Breast epithelium (tissue), 4 donors: ENCODE measurements around the gene MAP3K21. TPM values are rescaled to one million over a fixed set of nuclear protein-coding genes. Genes with fewer than 3 reads are reported as not detected.

ENCODE experiments used
- DNase-seq, 2 donors: peaks; one replicate each; pipeline ENCODE4 v3.0.0-alpha.2; 2019; ENCODE audit warnings: low spot score in 2 of 2
- H3K27ac ChIP-seq, 2 donors: fragments of 200-600 bp; sonication (generic) in 1 of 2; one replicate each; pipeline ENCODE4 v1.5.1; 2016 to 2019; ENCODE audit warnings: mild to moderate bottlenecking in 1 of 2
- H3K27me3 ChIP-seq, 2 donors: fragments of 200-600 bp; sonication (generic) in 1 of 2; one replicate each; pipeline versions ENCODE4 v1.5.1 to v1.6.0; 2017 to 2019; ENCODE audit warnings: control low read depth in 1 of 2, mild to moderate bottlenecking in 1 of 2
- H3K36me3 ChIP-seq: fragments of 200-600 bp; one replicate; pipeline ENCODE4 v1.5.1; 2019
- H3K4me1 ChIP-seq, 2 donors: fragments of 200-600 bp; sonication (generic); one replicate each; pipeline ENCODE4 v1.5.1; 2016 to 2019; ENCODE audit warnings: control low read depth in 1 of 2
- H3K4me3 ChIP-seq, 3 donors: fragments of 200-600 bp; sonication (generic); 1 replicate in 2 of 3; 2 replicates in 1 of 3; pipeline ENCODE4 v1.5.1; 2016 to 2019; ENCODE audit warnings: mild to moderate bottlenecking in 3 of 3, moderate library complexity in 2 of 3
- H3K9me3 ChIP-seq, 2 donors: fragments of 200-600 bp; sonication (generic) in 1 of 2; one replicate each; pipeline ENCODE4 v1.5.1; 2016 to 2019; ENCODE audit warnings: control low read depth in 1 of 2
- POLR2A ChIP-seq: fragments of 450-650 bp; IDR thresholded peaks from one replicate; pipeline ENCODE4 v1.6.1; 2016; ENCODE audit warnings: antibody characterized with exemption, mild to moderate bottlenecking, moderate library complexity
- POLR2AphosphoS5 ChIP-seq, 3 donors: sonication (generic); formaldehyde crosslinking; IDR thresholded peaks; one replicate each; pipeline ENCODE4 v1.6.1; 2017; ENCODE audit warnings: antibody characterized with exemption in 3 of 3
- intact Hi-C: fragments of 100-400 bp; cut with DNase I; formaldehyde crosslinking; loops from one replicate; pipeline ENCODE4 v1.15.1; 2023; ENCODE audit warnings: low total_unique reads
- total RNA-seq, 3 donors: library from RNA; depleted of rRNA; stranded (reverse); fragments of >200 nt; gene quantifications; one replicate each; pipeline ENCODE4 v1.1.0, GENCODE V29; 2016
- TF ChIP-seq, protein P1 (sequence below), 3 donors: fragments of 450-650 bp; IDR thresholded peaks; one replicate each; pipeline ENCODE4 v1.5.1; 2016 to 2017; ENCODE audit warnings: antibody characterized with exemption in 3 of 3, mild to moderate bottlenecking in 3 of 3, moderate library complexity in 3 of 3

MAP3K21 gene
- total RNA-seq, 3 donors from 2014 or later: 1.3 to 9.5 (median 3.9) TPM

DNA sequence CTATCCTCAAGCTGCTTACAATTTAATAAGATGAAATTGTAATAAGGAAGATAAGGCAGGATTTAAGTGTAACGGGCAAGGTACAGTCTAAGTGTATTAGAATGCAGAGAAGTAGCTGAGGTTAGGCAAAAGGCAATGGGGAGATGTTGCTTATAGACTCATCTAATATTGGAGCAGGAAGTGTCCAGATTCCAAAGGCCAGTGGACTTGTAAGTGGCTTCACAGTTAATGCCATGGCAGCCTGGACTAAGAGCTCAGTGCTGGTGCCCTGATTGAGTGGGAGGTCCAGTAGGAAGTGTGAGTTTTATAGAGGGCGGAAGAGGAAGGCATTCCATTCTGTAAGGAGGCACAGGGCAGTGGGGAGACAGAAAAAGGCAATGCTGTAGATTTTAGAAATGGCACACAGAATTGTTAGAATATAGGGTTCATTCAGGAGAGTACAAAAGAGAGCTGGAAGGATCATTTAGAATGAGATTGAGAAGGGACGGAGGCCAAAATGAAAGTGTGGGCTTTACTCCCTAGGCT, 12.6 kb downstream of the MAP3K21 start:
- no peaks in the 10 kb centered on the region for H3K9me3 ChIP-seq
- intact Hi-C loops: no loop called here
- H3K36me3 ChIP-seq: no peaks in the 10 kb centered on the region
- no peak overlapping the region for H3K4me3 ChIP-seq
- no peaks in the 10 kb centered on the region for H3K4me1 ChIP-seq
- TF ChIP-seq, protein P1, sequence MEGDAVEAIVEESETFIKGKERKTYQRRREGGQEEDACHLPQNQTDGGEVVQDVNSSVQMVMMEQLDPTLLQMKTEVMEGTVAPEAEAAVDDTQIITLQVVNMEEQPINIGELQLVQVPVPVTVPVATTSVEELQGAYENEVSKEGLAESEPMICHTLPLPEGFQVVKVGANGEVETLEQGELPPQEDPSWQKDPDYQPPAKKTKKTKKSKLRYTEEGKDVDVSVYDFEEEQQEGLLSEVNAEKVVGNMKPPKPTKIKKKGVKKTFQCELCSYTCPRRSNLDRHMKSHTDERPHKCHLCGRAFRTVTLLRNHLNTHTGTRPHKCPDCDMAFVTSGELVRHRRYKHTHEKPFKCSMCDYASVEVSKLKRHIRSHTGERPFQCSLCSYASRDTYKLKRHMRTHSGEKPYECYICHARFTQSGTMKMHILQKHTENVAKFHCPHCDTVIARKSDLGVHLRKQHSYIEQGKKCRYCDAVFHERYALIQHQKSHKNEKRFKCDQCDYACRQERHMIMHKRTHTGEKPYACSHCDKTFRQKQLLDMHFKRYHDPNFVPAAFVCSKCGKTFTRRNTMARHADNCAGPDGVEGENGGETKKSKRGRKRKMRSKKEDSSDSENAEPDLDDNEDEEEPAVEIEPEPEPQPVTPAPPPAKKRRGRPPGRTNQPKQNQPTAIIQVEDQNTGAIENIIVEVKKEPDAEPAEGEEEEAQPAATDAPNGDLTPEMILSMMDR (IDR thresholded peaks at IDR 0.05): no peak
- TF ChIP-seq POLR2A (no peak), POLR2AphosphoS5 (IDR thresholded peaks at IDR 0.05) (no peak)
- no peaks in the 10 kb centered on the region for H3K27me3 ChIP-seq
- DNase-seq: no peak
- H3K27ac ChIP-seq: no peak overlapping the region

DNA sequence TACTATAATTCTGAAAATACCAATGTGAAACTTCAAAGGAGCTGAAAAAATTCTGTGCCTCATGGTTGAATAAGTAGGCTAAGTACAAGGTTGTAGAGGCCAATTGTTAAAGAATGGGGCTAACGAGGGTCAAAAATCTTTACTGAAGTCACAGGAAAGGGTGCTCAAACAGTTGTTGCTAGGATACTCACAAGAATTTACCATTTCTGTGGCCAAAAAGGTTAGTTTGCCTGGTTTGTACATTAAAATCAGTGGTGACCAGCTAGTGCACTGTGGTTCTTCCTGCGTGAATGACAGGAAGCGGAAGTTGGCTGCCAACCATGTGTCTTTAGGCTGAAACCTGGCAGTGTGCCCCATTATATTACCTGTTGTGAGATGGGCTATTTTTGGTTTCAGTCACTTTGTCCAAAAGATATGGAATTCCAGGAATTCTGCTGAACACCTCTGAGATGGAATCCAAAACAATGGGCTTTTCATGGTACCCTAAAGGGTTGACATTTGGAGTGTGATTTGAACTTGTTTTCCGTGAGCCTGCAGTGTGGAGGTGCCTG, 13.5 kb downstream of the MAP3K21 start:
- DNase-seq: no peak

DNA sequence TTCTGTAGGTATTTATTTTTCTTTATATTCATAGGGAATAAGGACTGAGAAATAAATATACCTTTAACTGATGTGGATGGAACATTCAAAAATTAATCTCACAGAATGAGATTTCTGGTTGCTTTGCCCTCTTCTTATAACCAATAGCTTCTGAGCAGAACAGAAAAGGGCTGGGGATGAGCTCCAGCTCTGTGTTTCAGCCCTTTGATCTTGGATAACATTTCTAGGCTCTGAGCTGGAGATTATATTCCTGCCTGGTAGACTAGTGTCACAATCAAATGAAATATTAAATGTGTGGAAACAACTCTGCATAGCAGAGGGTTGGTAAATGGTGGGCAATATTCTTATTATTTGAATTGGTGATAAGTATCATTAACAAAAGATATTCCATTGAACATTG, 14.6 kb downstream of the MAP3K21 start:
- DNase-seq: no peak
- TF ChIP-seq POLR2AphosphoS5 (IDR thresholded peaks at IDR 0.05): no peak
- no peak for TF ChIP-seq POLR2A
- TF ChIP-seq, protein P1 (IDR thresholded peaks at IDR 0.05): no peak
- Histone ChIP-seq H3K27ac (no peak overlapping the region), H3K9me3 (no peaks in the 10 kb centered on the region), H3K4me3 (no peak overlapping the region), H3K36me3 (no peaks in the 10 kb centered on the region), H3K27me3 (no peaks in the 10 kb centered on the region), H3K4me1 (no peaks in the 10 kb centered on the region)
- intact Hi-C loops: no loop called here

More for the DNA sequence above, 13.5 kb downstream of the MAP3K21 start:
- Histone ChIP-seq H3K4me1 (no peaks in the 10 kb centered on the region), H3K36me3 (no peaks in the 10 kb centered on the region), H3K27ac (no peak overlapping the region), H3K27me3 (no peaks in the 10 kb centered on the region), H3K4me3 (no peak overlapping the region), H3K9me3 (no peaks in the 10 kb centered on the region)
- TF ChIP-seq, protein P1 (IDR thresholded peaks at IDR 0.05): no peak
- TF ChIP-seq POLR2AphosphoS5 (IDR thresholded peaks at IDR 0.05): no peak
- TF ChIP-seq POLR2A: no peak
- intact Hi-C loops: no loop called here

DNA sequence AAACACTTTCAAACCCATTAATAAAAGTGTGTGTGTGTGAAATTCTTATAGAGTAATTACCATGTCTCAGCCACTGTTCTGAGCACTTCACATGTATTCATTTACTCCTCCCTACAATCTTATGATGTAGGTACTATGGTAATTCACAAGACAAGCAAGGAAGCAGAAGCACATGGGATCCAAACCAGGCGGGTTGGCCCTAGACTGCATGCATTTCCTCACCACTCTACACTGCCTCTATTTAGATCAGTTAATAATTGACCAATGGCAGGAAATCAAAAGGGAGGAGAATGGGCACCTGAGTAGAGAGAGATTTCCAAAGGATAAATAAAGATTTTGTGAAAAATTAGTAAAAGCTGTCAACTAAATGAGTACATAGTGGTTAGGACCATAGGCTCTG, 15.7 kb downstream of the MAP3K21 start:
- Histone ChIP-seq H3K4me3 (no peak overlapping the region), H3K27ac (no peak overlapping the region), H3K9me3 (no peaks in the 10 kb centered on the region), H3K27me3 (no peaks in the 10 kb centered on the region), H3K36me3 (no peaks in the 10 kb centered on the region), H3K4me1 (no peaks in the 10 kb centered on the region)
- intact Hi-C loops: no loop called here
- TF ChIP-seq, protein P1 (IDR thresholded peaks at IDR 0.05): no peak
- TF ChIP-seq POLR2AphosphoS5 (IDR thresholded peaks at IDR 0.05): no peak
- TF ChIP-seq POLR2A: no peak
- no peak for DNase-seq

DNA sequence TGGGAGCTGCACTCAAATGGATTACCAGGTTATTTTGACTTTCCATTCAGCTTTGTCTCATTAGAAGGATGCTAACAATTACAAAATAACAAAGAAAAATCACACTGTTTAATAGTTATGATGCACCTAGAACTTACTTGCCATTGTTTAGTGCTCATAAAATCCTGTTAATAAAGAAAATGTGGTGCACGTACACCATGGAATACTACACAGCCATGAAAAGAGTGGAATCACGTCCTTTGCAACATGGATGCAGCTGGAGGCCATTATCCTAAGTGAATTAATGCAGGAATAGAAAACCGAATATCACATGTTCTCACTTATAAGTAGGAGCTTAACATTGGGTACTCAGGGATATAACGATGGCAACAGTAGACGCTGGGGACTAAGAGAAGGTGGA, 19.8 kb downstream of the MAP3K21 start:
- Histone ChIP-seq H3K9me3 (no peaks in the 10 kb centered on the region), H3K36me3 (no peaks in the 10 kb centered on the region), H3K4me1 (no peaks in the 10 kb centered on the region), H3K4me3 (no peak overlapping the region), H3K27ac (no peak overlapping the region), H3K27me3 (no peaks in the 10 kb centered on the region)
- TF ChIP-seq POLR2AphosphoS5 (IDR thresholded peaks at IDR 0.05) (no peak), POLR2A (no peak)
- TF ChIP-seq, protein P1 (IDR thresholded peaks at IDR 0.05): no peak
- intact Hi-C loops: no loop called here
- DNase-seq: no peak
